ENCODE measurements around the gene ULK3. TPM values are rescaled to one million over a fixed set of nuclear protein-coding genes. Genes with fewer than 3 reads are reported as not detected.

Gene ULK3
- total RNA-seq, 2 donors from 2014 or later: 39.1 to 74.7 TPM

DNA sequence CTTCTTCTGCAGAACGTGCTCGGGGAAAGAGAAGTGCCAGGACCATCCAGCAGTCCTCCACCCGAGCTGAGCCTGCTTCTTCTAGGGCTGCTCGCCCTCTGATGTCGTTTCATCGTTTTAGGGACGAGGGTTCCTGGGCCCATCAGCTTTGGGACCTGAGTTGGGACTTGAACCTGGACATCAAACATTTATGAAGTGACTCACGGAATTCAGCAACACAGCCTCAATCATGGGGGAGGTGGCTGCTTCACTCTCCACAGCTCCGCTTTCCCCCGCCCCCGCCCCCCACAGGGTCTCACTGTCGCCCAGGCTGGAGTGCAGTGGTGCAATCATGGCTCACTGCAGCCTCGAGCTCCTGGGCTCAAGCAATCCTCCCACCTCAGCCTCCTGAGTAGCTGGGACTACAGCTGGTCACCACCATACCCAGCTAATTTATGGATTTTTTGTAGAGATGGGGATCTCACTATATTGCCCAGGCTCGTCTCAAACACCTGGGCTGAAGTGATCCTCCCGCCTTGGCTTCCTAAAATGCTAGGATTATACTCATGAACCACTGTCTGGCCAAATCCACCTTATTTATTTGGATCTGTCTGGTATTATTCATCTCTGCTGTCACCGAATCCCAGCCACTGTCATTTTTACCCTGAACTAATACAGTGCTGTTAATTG is 30.9 kb upstream of the ULK3 start:
- Mint-ChIP-seq H3K4me3 (peak overlapping the region; percentile 100), H3K27me3 (no peaks in the 10 kb centered on the region), H3K4me1 (ENCODE audit: low read depth in 2 of 2) (peaks cover 38 to 39% of the 10 kb centered on the region in 2 donors), H3K36me3 (peaks cover 6% of the 10 kb centered on the region), H3K27ac (peak overlapping the region; percentile 98 to 99), H3K9me3 (no peaks in the 10 kb centered on the region)
- DNase-seq (ENCODE audit: low spot score): no peak
- no peak for ATAC-seq

DNA sequence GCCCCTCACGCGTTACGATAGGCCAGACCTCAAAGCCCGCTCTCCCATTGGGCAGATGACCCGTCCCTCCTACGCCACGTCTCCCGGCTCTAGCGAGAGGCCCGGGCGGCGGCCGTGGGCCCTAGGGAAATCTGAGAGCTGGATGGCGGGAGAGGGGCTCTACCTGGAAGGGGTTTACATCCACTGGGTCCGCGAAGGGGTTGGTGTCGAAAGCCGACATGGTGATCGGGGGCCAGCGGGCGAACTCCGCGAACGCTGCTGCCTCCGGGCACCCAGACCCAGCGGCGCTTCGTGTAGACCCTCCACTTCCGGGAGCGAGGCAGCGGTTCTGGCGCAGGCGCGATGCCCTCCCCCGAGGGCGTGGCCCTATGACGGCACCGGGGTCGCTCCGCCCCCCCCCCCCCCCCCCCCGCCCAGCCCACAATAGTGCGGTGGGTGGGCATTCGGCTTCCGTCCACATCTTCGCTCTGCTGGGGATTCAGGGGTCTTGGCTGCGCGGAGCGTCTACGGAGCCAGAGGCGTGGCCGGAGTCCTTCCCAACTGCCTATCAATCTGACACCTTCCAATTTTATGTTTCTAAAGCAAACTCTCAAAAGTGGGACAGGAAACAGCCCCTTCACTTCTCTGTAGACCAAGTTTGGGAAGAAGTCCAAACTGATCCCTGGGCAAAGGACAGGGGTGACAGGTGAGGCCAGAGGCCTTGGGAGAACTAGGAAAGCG is 30.2 kb upstream of the ULK3 start, which contains the start of gene SCAMP2:
Gene SCAMP2, minus strand, starts transcription at position 330 of the 720 bp plus-strand sequence. Its CDS starts 110 bp downstream, at position 220.
- H3K4me3 Mint-ChIP-seq: peak within 1 kb of the TSS; percentile 100
- peak; percentile 96 for DNase-seq (ENCODE audit: low spot score)
- H3K27me3 Mint-ChIP-seq: no peaks in the 10 kb centered on the region
- H3K36me3 Mint-ChIP-seq: peaks cover 6% of the 10 kb centered on the region
- peaks cover 41 to 43% of the 10 kb centered on the region in 2 donors for H3K4me1 Mint-ChIP-seq (ENCODE audit: low read depth in 2 of 2)
- peak; percentile 91 to 97 for ATAC-seq
- H3K9me3 Mint-ChIP-seq: no peaks in the 10 kb centered on the region
- H3K27ac Mint-ChIP-seq: peak within 1 kb of the TSS; percentile 98 to 99

DNA sequence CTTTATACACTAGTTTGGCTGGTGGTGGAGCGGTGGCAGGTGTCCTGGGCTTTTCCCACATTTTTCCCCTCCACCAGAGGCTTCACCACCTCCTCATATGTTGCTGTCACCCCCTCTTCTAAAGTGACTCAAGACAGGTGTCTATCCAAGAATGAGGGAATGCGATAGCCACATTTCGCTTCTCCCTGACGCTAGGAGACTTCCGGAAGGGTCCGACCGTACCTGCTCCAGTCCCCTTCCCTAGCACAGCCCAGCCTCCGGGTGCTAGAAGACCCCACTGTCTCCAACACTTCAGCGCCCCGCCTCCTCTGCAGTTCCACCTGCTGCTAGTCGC is 29.7 kb upstream of the ULK3 start:
- peak overlapping the region; percentile 98 to 99 for H3K27ac Mint-ChIP-seq

DNA sequence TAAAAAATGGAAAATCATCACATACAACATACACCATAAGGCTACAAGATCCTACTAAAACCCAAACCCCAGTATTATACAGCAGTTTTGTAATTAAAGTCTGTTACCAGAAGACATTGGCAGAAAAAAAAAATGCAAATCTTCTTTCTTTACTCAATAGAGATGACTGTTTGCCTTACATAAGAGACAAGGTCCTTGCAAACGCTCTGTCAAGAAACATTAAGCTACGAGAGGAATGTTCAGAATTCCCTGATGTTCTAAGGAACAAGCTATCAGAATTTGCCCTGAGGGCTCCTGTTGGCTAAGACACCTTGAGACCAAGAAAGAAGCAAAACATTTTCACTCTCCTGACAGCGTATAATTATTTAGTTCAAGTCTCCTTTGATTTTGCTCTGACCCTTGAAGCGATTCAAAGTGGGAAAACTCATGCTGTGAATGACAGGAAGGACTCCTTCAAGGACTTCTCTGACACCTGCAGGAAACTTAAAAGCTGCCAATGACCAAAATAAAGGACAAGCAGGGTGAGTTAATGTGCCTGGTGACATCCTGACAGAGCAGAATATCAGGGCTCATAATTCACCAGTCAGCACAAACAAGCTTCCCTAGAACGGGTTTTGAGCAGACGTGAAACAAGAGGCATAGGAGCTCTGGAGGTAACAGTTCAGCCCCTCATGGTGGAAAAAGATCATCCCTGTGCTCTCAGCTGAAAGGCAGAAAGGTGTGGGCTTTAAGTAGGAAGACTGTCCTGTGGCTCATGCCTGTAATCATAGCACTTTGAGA is 27.7 kb upstream of the ULK3 start:
- Mint-ChIP-seq H3K4me3 (peak overlapping the region; percentile 100), H3K36me3 (peaks cover 7% of the 10 kb centered on the region)

More for the DNA sequence above, 29.7 kb upstream of the ULK3 start:
- no peaks in the 10 kb centered on the region for H3K27me3 Mint-ChIP-seq
- no peaks in the 10 kb centered on the region for H3K9me3 Mint-ChIP-seq
- peak overlapping the region; percentile 100 for H3K4me3 Mint-ChIP-seq
- no peak for ATAC-seq
- DNase-seq (ENCODE audit: low spot score): no peak
- H3K4me1 Mint-ChIP-seq (ENCODE audit: low read depth in 2 of 2): peaks cover 46 to 49% of the 10 kb centered on the region in 2 donors
- H3K36me3 Mint-ChIP-seq: peaks cover 6% of the 10 kb centered on the region

DNA sequence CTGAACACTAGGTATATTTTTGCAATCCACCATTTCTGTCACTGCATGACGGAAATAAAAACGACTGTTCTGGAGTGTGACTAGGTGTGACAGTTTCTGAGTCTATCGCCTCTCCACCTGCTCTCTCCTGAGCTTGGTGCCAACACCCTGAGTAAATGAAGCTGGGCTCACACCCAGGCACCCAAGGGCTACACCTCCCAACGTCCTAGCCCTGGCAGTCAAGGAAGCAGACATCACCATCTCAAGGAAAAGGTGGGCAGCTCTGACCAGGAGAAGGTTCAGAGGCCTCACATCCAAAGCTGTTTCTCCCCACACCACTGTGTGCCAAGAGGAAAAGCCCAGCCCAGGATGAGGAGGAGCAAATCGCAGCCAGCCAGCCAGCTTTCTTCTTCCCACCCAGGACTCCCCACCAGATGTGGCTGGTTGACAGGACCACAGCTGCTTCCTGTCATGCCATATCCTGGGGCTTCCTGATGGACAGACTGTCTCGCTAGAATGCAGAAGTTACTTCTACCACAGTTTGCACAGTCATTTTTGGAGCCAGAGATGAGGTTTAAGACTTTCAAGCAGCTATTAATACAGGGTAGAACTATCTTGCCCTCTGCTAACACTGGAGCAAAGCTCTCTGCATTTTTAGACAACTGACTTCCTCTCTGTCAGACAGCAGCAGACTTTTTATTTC is 26.9 kb upstream of the ULK3 start:
- ATAC-seq: peak; percentile 37 to 62
- Mint-ChIP-seq H3K27ac (peak overlapping the region; percentile 88 to 98), H3K27me3 (no peaks in the 10 kb centered on the region), H3K36me3 (peaks cover 9% of the 10 kb centered on the region), H3K4me3 (peak overlapping the region; percentile 100), H3K4me1 (ENCODE audit: low read depth in 2 of 2) (peaks cover 66 to 67% of the 10 kb centered on the region in 2 donors), H3K9me3 (no peaks in the 10 kb centered on the region)
- no peak for DNase-seq (ENCODE audit: low spot score)

More for the DNA sequence above, 27.7 kb upstream of the ULK3 start:
- no peaks in the 10 kb centered on the region for H3K9me3 Mint-ChIP-seq
- H3K27me3 Mint-ChIP-seq: no peaks in the 10 kb centered on the region
- DNase-seq (ENCODE audit: low spot score): no peak
- H3K27ac Mint-ChIP-seq: peak overlapping the region; percentile 88 to 98
- ATAC-seq: no peak
- H3K4me1 Mint-ChIP-seq (ENCODE audit: low read depth in 2 of 2): peaks cover 61 to 63% of the 10 kb centered on the region in 2 donors

DNA sequence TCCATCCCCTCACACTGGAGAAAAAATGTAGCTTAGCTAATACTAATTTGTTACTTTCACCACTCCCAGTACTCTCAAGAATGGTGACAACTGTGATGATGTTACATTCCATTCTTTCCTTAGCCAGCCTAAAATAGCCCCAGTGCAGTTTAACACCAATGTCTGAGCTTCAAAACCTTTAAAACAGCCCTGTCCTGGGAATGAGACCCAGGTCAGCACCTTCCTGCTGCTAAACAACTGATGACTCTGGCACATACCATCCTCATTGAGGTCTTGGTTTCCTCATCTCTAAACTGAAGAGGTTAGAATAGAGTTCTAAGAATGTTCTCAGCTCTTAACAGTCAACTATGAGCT is 26.4 kb upstream of the ULK3 start:
- Mint-ChIP-seq H3K4me3 (peak overlapping the region; percentile 100), H3K36me3 (peaks cover 9% of the 10 kb centered on the region), H3K9me3 (no peaks in the 10 kb centered on the region), H3K27me3 (no peaks in the 10 kb centered on the region), H3K27ac (peak overlapping the region; percentile 88 to 98), H3K4me1 (ENCODE audit: low read depth in 2 of 2) (peaks cover 69 to 71% of the 10 kb centered on the region in 2 donors)
- ATAC-seq (no peak), DNase-seq (ENCODE audit: low spot score) (no peak)

DNA sequence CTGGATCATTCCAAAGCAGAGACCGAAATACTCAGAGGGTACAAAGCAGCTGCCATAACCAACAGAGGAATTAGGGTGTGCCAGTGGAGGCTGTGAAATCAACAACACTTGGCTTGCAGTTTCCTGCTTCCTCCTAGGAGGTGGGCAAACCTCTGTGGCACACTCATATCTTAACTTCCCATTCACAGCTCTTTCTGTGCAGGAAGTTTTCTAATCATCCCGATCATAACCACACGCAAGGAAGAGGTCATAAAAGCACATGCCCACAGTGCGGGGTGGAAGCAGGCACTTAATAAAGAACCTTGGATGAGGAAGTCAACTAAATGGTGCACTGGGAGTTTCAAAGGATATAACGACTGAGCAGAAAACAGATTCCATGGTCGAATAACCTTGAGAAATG is 25.1 kb upstream of the ULK3 start:
- Mint-ChIP-seq H3K9me3 (no peaks in the 10 kb centered on the region), H3K27me3 (no peaks in the 10 kb centered on the region), H3K27ac (peak overlapping the region; percentile 88 to 98), H3K4me1 (ENCODE audit: low read depth in 2 of 2) (peaks cover 74 to 77% of the 10 kb centered on the region in 2 donors), H3K4me3 (peak overlapping the region; percentile 100), H3K36me3 (peaks cover 9% of the 10 kb centered on the region)
- ATAC-seq: peak in 1 of 2 donors; percentile 10
- DNase-seq (ENCODE audit: low spot score): no peak

DNA sequence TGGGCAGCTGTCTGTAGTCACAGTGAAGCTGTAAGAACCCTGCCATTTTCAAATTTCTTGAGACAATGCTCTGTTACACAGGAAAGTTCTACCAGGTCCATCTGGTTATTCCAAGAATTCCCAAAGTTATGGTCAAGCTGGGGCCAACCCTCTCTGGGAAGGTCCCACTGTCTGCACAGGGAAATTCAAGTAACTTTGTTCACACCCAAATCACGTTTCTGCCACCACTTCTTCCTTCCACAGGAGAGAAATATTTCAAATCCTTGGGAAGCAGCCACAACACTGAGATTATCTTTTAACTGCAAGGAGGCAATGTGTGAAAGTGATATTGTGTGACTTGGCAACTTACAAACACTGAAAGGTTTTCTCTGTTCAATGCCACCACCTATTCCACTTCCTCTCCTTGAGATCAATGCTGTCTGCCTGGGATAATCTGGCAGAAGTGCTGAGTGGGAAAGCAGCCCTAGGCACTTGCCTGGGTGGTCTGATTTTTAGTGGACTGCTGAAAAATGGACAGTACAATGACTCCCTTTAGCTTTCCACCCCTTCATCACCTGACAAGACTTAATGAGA is 24.6 kb upstream of the ULK3 start:
- H3K27me3 Mint-ChIP-seq: no peaks in the 10 kb centered on the region
- H3K36me3 Mint-ChIP-seq: peaks cover 6% of the 10 kb centered on the region
- H3K27ac Mint-ChIP-seq: peak overlapping the region; percentile 88 to 98
- H3K4me3 Mint-ChIP-seq: peak overlapping the region; percentile 100
- no peaks in the 10 kb centered on the region for H3K9me3 Mint-ChIP-seq
- no peak for ATAC-seq
- no peak for DNase-seq (ENCODE audit: low spot score)
- peaks cover 70 to 73% of the 10 kb centered on the region in 2 donors for H3K4me1 Mint-ChIP-seq (ENCODE audit: low read depth in 2 of 2)

DNA sequence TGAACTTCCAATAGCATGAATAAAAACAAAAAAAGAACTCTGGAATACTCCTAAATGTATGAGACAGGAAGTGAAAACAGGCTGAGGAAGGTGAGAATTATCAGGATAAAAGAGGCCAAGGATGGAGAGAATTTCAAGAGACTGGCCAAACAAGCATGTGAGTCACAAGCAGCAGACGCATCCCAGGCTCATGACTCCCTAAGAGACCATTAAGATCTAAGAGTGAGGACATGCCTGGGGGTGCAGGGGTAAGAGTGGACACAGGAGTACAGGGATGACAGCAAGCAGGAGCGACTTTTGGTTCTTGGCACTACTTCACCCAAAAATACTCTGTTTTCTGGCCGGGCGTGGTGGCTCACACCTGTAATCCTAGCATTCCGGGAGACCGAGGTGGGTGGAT is 23.1 kb upstream of the ULK3 start:
- Mint-ChIP-seq H3K27me3 (no peaks in the 10 kb centered on the region), H3K36me3 (peaks cover 4% of the 10 kb centered on the region), H3K4me3 (peak overlapping the region; percentile 10), H3K9me3 (no peaks in the 10 kb centered on the region), H3K27ac (peak overlapping the region; percentile 73 to 74), H3K4me1 (ENCODE audit: low read depth in 2 of 2) (peaks cover 63 to 66% of the 10 kb centered on the region in 2 donors)
- ATAC-seq (no peak), DNase-seq (ENCODE audit: low spot score) (no peak)

DNA sequence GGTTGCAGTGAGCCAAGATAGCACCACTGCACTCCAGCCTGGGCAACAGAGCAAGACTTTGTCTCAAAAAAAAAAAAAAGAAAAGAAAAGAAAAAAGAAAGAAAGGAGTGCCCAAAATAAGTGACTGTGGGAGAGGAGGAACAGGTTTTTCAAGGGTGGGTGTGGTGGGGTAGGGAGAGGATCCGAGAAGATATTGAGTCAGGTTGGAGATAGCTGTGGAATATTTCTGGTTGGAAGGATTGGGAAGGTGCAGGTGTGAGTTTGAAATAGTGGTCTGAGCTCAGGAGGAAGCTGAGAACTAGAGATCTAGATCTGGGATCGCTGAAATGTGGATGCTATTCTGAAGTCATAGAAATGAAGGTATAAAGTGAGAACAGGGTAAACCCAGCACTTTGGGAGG is 22.4 kb upstream of the ULK3 start:
- Mint-ChIP-seq H3K4me3 (no peak overlapping the region), H3K9me3 (no peaks in the 10 kb centered on the region), H3K36me3 (peaks cover 4% of the 10 kb centered on the region), H3K4me1 (ENCODE audit: low read depth in 2 of 2) (peaks cover 56 to 59% of the 10 kb centered on the region in 2 donors), H3K27ac (peak overlapping the region; percentile 73 to 74), H3K27me3 (no peaks in the 10 kb centered on the region)
- no peak for ATAC-seq
- no peak for DNase-seq (ENCODE audit: low spot score)

DNA sequence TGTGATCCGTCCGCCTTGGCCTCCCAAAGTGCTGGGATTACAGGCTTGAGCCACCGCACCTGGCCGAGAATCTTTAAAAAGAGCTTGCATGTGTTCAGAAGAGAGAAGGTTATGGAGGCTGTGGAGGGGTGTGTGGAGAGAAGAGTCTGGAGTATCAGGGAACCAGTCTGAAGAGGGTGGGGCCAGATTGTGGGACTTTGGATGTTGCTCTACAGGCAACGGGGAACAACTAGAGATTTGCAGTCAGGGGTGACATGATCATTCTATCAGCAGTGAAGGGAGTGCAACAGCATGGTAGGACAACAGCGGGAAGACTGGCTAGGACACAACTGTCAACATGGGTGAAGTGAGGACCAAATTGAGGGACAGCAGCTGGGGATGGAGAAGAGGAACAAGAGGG is 21.3 kb upstream of the ULK3 start:
- Mint-ChIP-seq H3K27ac (peak overlapping the region; percentile 73 to 74), H3K27me3 (no peaks in the 10 kb centered on the region), H3K36me3 (peaks cover 4% of the 10 kb centered on the region), H3K4me3 (no peak overlapping the region), H3K4me1 (ENCODE audit: low read depth in 2 of 2) (peaks cover 50 to 52% of the 10 kb centered on the region in 2 donors), H3K9me3 (no peaks in the 10 kb centered on the region)
- DNase-seq (ENCODE audit: low spot score) (no peak), ATAC-seq (no peak)

DNA sequence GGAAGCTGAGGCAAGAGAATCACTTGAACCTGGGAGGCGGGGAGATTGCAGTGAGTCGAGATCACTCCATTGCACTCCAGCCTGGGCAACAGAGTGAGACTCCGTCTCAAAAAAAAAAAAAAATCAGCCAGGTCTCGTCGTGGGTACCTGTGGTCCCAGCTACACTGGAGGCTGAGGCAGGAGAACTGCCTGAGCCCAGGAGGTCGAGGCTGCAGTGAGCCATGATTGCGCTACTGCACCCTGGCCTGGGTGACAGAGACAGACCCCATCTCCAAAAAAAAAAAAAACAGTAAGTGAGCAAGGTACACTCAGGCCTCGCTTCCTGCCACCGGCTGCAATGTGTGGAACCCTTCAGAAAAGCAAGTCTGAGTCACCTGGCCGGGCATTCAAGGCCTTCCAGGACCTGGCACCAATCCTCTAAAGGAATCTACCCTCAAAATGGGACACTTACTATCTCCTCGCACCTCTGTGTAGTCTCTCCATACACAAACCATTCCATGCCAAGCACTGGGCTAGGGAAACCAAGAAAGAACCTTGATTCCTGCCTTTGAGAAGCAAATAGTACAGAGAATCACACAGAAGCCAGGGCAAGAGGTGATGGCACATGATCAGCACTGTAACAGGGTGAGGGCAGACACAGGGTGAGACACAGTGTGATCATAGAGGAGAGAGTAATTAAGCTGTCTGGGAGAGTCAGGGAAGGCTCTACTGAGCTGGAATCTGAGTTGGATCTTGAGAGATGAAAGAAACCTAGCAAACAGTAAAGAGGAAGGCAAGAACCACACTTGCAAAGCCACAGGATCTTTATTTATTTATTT is 20.5 kb upstream of the ULK3 start:
- Mint-ChIP-seq H3K27me3 (no peaks in the 10 kb centered on the region), H3K36me3 (peaks cover 4% of the 10 kb centered on the region), H3K9me3 (no peaks in the 10 kb centered on the region), H3K4me3 (peak overlapping the region; percentile 37), H3K27ac (peak overlapping the region; percentile 73 to 74), H3K4me1 (ENCODE audit: low read depth in 2 of 2) (peaks cover 48 to 55% of the 10 kb centered on the region in 2 donors)
- no peak for DNase-seq (ENCODE audit: low spot score)
- ATAC-seq: peak; percentile 69 to 72

Measured in natural killer cell treated with Interleukin-12 subunit alpha and Interleukin-12 subunit beta and Interleukin-15 and Interleukin-18, amount 100 ng/mL, for 72 hours (primary cell).